NCI-H526 treated with DMSO at 0.1 percent for 48 hours (cell line): Measurements from ENCODE around the gene ITCH.

Source experiments
- DNase-seq: peaks from one replicate; lab custom pipeline; 2025; lab: John Stamatoyannopoulos, UW

Gene ITCH

GRCh38 chr20:34532320-34532719 is 169.2 kb downstream of the ITCH start:
- no peak for DNase-seq

GRCh38 chr20:34532756-34533155 is 169.7 kb downstream of the ITCH start:
- DNase-seq: no peak

GRCh38 chr20:34534391-34535165 is 171.5 kb downstream of the ITCH start:
- no peak for DNase-seq

DNA sequence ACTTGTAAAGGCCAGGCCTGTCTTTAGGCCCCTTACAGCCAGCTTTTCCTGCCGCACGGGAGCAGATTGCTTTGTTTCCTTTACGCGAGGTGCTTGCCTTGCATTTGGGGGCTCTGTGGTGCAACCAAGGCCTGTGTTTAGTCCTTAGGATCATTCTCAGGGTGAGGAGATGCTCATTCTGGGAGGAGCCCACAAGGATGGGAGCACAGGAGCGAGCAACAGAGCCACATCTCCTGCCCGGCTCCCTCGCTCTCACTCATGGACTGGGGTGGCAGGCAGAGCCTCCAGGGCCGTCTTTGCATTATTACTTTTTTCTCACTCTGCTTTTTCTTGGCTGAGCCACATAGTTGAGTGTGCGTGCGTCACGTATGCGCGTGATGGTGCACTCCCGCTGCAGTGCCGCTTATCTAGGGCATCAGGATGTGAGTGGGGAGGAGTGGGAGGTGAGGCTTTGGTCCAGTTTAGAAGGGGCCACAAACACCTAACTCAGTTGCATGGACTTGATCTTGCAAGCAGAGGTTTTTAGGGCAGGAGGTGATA is 172.3 kb downstream of the ITCH start:
- no peak for DNase-seq

- no peak for DNase-seq
These were observed 172.8 kb downstream of the ITCH start for GRCh38 chr20:34535857-34536256.

GRCh38 chr20:34536798-34537394 is 173.8 kb downstream of the ITCH start:
- peak; percentile 64 for DNase-seq

DNA sequence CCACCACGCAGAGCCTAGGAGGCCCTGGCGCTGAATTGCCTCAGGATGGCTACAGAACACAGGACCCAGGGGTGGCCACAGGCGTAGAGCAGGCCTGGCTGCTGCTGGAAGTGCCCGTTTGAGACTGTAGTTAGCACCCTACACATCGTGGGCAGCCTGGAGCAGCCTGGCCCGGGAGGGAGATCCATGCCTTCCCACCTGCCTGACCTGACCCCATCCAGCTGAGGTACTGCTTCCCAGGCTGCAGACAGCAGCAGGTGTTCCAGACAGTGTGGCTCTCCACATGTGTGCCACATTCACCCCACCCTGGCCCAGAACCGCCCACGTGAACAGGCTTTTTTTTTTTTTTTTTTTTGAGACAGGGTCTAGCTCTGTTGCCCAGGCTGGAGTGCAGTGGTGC is 174.6 kb downstream of the ITCH start:
- no peak for DNase-seq

GRCh38 chr20:34538671-34539123 is 175.6 kb downstream of the ITCH start:
- peak; percentile 46 for DNase-seq

GRCh38 chr20:34539756-34540155 is 176.7 kb downstream of the ITCH start:
- no peak for DNase-seq

DNA sequence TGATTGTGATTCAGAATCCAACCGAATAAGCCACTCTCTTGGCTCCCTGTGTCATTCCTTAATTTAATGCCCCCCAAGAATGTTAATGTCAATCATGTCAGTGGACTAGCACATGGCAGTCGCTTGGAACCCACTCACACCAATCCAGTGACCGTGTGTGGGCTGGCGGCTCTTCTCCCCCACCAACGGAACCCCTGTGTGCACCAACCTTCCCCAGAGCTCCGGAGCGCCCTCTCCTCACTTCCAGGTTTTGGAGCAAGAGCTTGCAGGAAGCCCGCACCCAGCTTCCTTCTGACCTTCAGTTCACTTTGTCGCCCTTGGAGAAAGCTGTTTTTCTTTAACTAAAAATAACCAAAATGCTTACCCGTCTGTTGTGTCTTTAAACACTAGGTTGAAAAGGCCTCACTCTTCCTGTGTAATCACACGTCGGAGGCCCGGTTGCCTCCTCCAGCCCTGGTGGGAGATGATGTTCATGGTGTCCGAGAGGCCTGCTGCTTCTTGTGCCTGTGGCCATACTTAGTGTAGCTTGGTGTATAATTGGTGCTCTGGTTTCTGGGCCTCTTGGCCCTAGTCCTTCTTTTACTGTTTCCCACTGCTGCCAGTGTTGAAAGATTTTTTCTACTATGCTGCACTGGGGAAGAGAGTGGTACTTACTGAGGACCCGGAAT is 177.7 kb downstream of the ITCH start:
- DNase-seq: no peak

GRCh38 chr20:34541264-34541901 is 178.3 kb downstream of the ITCH start:
- DNase-seq: no peak

DNA sequence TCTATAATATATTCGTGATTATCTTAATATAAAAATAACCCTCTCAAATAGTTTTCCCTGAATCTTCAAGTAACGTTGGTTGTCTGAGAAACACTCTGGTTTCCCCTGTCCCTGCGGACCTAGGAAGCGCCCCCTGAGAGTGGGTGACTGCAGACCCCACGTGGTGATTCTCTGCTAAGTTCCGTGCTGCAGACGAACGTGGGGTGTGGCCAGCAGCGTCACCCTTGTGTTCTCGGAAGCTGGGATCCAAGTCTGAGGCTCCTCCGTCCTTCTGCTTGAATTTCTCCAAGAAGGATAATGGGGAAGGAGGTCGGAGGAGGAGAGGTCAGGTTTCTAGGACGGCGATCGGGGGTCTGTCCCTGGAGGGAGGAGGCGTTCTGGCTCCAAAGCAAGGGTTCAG is 178.8 kb downstream of the ITCH start:
- no peak for DNase-seq

DNA sequence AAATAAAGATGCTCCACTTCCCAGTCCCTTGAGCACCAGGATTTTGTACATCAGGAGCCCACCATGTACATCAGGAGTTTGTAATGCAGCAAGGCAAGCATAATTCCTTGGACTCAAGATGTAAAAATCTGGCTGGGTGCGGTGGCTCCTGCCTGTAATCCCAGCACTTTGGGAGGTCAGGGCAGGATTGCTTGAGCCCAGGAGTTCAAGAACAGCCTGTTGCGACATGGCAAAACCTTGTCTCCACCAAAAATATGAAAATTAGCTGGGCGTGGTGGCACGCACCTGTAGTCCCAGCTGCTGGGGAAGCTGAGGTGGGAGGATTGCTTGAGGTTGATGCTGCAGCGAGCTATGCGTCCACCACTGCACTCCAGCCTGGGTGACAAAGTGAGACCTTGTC is 179.4 kb downstream of the ITCH start:
- DNase-seq: no peak

- no peak for DNase-seq
These were observed 180.5 kb downstream of the ITCH start for GRCh38 chr20:34543463-34544056.

DNA sequence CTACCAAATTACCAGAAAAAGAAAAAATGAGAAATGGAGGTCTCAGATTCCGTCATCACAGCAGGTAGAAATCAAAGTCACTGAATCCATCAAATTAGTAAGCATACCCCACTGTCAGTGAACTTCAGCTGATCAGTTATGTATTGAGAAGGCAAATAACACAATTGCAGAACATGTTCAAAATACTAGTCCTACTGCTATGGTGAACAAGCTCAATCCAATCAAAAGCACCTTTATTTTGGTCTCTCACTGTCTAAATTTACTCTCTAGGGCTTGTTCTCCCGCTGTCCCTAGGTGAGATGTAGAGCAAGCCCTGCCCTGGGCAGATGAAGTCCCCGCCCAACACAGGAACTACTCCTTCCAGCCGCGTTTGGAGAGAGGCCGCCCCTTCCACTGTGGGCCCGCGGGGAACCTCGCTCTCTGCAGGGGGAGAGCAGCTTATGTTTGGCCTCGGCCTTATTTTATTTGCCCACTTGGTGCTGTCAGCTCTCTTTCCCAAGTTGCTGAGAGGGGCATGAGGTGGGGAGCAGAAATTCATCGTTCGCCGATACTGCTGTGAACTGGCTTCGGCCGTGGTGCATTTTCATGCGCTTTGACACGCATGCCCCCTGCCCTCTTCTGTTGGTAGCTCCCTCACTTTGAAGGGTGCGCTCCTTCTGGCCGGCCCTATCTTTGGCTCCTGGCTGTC is 181.2 kb downstream of the ITCH start:
- DNase-seq: no peak

- DNase-seq: peak; percentile 58
These were observed 183.7 kb downstream of the ITCH start for GRCh38 chr20:34546751-34547181.

- DNase-seq: no peak
These were observed 185.0 kb downstream of the ITCH start for GRCh38 chr20:34547844-34548613.

GRCh38 chr20:34549291-34549928 is 186.3 kb downstream of the ITCH start:
- peak; percentile 10 for DNase-seq

- no peak for DNase-seq
These were observed 186.8 kb downstream of the ITCH start for GRCh38 chr20:34549929-34550305.

DNA sequence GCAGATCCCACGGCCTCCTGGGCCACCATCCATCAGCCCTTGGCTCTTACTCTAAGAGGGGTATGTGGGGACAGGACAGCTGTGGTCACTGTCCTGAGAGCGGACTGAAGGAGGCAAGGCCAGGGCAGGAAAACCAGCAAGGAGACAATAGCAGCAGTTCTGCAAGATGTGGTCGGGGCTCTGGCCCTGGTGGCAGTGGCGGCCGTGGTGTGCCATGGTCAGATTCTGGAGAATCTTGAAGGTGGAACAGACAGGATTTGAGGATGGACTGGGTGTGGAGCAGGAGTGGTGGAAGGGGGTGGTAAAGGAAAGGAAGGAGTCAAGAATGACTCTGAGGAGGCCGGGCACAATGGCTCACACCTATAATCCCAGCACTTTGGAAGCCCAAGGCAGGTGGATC is 189.5 kb downstream of the ITCH start:
- DNase-seq: no peak
